Tibial nerve (tissue), 3 donors: ENCODE measurements around the gene LTN1.
"Not testable (repeated sequence)": the region's sequence is repeated elsewhere in the genome, so short reads cannot be mapped to it uniquely, and the experiment has no call there.

Experiments used
- CTCF ChIP-seq, 5 experiments: fragments of 200-600 bp in 3 of 5; fragments of 450-650 bp in 2 of 5; sonication (generic) in 3 of 5; IDR thresholded peaks; one replicate each; pipeline ENCODE4 v1.5.1; 2016 to 2019; ENCODE audit warnings: antibody characterized with exemption in 5 of 5, mild to moderate bottlenecking in 3 of 5, moderate library complexity in 2 of 5
- POLR2A ChIP-seq, 2 donors: fragments of 450-650 bp; IDR thresholded peaks; one replicate each; pipeline ENCODE4 v1.6.1; 2017; ENCODE audit warnings: antibody characterized with exemption in 2 of 2, mild to moderate bottlenecking in 2 of 2, moderate library complexity in 2 of 2

DNA sequence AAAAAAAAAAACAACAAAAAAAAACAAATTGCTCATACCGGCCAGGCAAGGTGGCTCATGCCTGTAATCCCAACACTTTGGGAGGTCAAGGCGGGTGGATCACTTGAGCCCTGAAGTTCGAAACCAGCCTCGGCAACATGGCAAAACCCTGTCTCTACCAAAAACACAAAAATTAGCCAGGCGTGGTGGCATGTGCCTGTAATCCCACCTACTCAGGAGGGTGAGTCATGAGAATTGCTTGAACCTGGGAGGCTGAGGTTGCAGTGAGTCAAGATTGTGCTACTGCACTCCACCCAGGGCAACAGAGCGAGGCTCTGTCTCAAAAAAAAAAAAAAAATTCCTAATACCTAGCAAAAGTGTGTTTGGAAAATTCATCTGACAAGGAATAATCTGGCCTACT, 4.5 kb downstream of the LTN1 start:
- not testable (repeated sequence) for TF ChIP-seq CTCF, POLR2A (IDR thresholded peaks at IDR 0.05)
